Medulla oblongata (tissue), 1 donor: ENCODE data around the gene KRT15.

Experiments
- DNase-seq: peaks from one replicate; pipeline ENCODE4 v3.0.0-alpha.2; 2015; ENCODE audit errors: extremely low spot score

Gene KRT15

GRCh38 chr17:41480581-41480980 lies 38.1 kb downstream of the KRT15 start:
- no peak for DNase-seq

- DNase-seq = no peak
These were observed 38.6 kb downstream of the KRT15 start for GRCh38 chr17:41480136-41480535.

- no peak for DNase-seq
These were observed 40.5 kb downstream of the KRT15 start for GRCh38 chr17:41478237-41478636.

GRCh38 chr17:41476866-41477815 lies 41.5 kb downstream of the KRT15 start:
- DNase-seq = no peak

GRCh38 chr17:41475421-41475820 lies 43.3 kb downstream of the KRT15 start:
- DNase-seq = no peak

- DNase-seq = no peak
These were observed 43.8 kb downstream of the KRT15 start for GRCh38 chr17:41474863-41475262.

GRCh38 chr17:41468346-41468745 lies 50.3 kb downstream of the KRT15 start:
- no peak for DNase-seq

- no peak for DNase-seq
These were observed 51.1 kb downstream of the KRT15 start for GRCh38 chr17:41467561-41467960.

GRCh38 chr17:41466988-41467387 lies 51.7 kb downstream of the KRT15 start, which contains the start of gene KRT32:
KRT32 (minus strand) TSS chr17:41467386; CDS start chr17:41467325, 61 bp downstream.
- no peak for DNase-seq

GRCh38 chr17:41464682-41465081 lies 54.0 kb downstream of the KRT15 start:
- no peak for DNase-seq

GRCh38 chr17:41464173-41464572 lies 54.5 kb downstream of the KRT15 start:
- DNase-seq = no peak

GRCh38 chr17:41463746-41464145 lies 54.9 kb downstream of the KRT15 start:
- DNase-seq = no peak
